Gastrocnemius medialis (tissue), 4 donors: ENCODE measurements around the gene PPP3R2.

ENCODE experiments used
- POLR2A ChIP-seq, 2 donors: fragments of 450-650 bp; IDR thresholded peaks; one replicate each; pipeline ENCODE4 v1.6.1; 2017; ENCODE audit warnings: antibody characterized with exemption in 2 of 2, mild to moderate bottlenecking in 2 of 2, moderate library complexity in 2 of 2
- TF ChIP-seq, protein P1 (sequence below), 5 experiments: fragments of 450-650 bp in 3 of 5; fragments of 200-600 bp in 2 of 5; sonication (generic) in 2 of 5; IDR thresholded peaks in 4 of 5; conservative IDR thresholded peaks in 1 of 5; 1 replicate in 4 of 5; 2 replicates in 1 of 5; pipeline ENCODE4 v1.5.1; 2016 to 2019; ENCODE audit warnings: antibody characterized with exemption in 5 of 5, mild to moderate bottlenecking in 3 of 5, moderate library complexity in 3 of 5

- TF ChIP-seq, protein P1, sequence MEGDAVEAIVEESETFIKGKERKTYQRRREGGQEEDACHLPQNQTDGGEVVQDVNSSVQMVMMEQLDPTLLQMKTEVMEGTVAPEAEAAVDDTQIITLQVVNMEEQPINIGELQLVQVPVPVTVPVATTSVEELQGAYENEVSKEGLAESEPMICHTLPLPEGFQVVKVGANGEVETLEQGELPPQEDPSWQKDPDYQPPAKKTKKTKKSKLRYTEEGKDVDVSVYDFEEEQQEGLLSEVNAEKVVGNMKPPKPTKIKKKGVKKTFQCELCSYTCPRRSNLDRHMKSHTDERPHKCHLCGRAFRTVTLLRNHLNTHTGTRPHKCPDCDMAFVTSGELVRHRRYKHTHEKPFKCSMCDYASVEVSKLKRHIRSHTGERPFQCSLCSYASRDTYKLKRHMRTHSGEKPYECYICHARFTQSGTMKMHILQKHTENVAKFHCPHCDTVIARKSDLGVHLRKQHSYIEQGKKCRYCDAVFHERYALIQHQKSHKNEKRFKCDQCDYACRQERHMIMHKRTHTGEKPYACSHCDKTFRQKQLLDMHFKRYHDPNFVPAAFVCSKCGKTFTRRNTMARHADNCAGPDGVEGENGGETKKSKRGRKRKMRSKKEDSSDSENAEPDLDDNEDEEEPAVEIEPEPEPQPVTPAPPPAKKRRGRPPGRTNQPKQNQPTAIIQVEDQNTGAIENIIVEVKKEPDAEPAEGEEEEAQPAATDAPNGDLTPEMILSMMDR (IDR thresholded peaks at IDR 0.05 in 4 of 5, conservative IDR thresholded peaks at IDR 0.05 in 1 of 5) = no peak
- no peak for TF ChIP-seq POLR2A (IDR thresholded peaks at IDR 0.05)
Measured at GRCh38 chr9:101625876-101626275, 31.1 kb upstream of the PPP3R2 start.
